Stimulated activated CD4-positive, alpha-beta T cell treated with anti-CD3 and anti-CD28 coated beads, Interleukin-12 subunit alpha, Interleukin-12 subunit beta, amount 100 ng/mL, for 48 hours (primary cell): ENCODE results near the gene SEC63.
"Not testable (repeated sequence)": the region's sequence is repeated elsewhere in the genome, so short reads cannot be mapped to it uniquely, and the experiment has no call there.

Experiments used
- DNase-seq, 3 donors: peaks; one replicate each; pipeline ENCODE4 v3.0.0-alpha.2; 2020; ENCODE audit warnings: low read depth in 2 of 3, low spot score in 1 of 3

SEC63 gene

DNA sequence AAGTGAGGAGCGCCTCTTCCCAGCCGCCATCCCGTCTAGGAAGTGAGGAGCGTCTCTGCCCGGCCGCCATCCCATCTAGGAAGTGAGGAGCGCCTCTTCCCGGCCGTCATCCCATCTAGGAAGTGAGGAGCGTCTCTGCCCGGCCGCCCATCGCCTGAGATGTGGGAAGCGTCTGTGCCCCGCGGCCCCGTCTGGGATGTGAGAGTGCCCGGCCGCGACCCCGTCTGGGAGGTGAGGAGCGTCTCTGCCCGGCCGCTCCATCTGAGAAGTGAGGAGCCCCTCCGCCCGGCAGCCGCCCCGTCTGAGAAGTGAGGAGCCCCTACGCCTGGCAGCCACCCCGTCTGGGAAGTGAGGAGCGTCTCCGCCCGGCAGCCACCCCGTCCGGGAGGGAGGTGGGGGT is 23.8 kb downstream of the SEC63 start:
- DNase-seq, result not testable (repeated sequence)

DNA sequence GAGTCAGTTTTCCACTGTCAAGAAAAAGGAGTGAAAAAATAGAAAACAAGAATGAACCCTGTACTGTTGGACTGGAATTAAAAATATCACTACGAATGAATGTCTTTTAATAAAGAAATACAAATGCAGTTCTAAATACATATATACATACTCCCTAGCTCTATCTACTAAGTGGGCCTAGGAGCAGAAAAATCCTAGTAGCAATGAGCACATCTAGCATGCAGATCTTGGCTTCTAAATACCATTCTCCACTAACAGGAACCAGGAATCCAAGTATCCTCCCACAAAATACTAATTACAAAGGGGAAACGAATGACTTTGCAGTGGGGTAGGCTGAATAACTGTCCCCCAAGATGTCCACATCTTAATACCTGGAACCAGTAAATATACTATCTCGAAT is 25.4 kb downstream of the SEC63 start:
- no peak for DNase-seq

GRCh38 chr6:107931894-107932293 is 26.1 kb downstream of the SEC63 start:
- DNase-seq, result no peak

- no peak for DNase-seq
Measured at GRCh38 chr6:107928984-107929383, 29.0 kb downstream of the SEC63 start.

DNA sequence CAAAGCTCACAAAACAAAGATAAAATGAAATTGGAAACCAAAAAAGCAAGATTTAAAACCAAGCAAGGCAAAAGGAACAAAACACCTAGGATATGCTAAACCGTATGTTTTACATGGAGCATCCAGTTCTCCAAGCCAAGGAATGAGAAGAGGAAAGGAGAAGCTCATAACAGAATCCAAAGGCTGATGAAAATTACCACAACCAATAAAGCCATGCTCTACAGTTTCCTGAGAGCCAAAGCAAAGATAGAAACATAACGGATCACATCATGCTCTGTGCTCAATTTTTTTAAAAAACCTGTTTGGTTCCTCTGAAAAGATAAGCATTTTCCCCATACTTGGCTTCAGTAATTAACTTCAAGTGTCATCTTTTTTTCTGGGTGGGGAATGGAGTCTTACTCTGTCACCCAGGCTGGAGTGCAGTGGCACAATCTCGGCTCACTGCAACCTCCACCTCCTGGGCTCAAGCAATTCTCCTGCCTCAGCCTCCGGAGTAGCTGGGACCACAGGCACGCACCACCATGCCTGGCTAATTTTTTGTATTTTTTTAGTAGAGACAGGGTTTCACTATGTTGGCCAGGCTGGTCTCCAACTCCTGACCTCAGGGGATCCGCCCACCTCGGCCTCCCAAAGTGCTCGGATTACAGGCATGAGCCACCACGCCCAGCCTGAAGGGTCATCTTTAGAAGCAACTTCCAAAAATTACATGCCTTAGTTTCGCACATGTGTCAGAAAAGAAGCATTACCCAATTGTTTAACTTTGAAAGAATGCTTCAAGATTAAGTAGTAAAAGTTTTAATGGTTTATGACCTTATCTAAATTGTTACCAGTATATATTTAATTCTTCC is 31.1 kb downstream of the SEC63 start:
- not testable (repeated sequence) for DNase-seq

DNA sequence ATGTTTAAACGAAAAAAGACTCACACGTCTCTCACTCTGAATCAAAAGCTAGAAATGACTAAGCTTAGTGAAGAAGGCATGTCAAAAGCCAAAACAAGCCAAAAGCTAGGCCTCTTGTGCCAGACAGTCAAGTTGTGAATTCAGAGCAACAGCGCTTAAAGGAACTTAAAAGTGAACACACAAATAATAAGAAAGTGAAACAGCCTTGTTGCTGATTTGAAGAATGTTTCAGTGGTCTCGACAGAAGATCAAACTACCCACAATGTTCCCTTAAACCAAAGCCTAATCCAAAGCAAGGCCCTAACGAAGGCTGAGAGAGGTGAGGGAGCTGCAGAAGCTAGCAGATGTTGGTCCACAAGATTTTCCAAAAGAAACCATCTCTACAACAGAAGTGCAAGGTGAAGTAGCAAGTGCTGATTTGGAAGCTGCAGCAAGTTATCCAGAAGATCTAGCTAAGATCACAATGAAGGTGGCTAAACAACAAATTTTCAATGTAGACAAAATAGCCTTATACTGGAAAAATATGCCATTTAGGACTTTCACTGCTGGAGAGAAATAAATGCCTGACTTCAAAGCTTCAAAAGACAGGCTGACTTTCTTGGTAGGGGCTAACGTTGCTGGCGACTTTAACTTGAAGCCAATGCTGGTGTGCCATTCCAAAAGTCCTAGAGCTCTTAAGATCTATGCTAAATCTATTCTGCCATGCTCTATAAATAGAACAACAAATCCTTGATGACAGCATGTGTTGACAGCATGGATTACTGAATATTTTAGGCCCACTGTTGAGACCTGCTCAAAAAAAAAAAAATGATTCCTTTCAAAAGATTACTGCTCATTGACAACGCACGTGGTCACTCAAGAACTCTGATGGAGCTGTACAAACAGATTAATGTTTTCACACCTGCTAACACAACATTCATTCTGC is 40.3 kb downstream of the SEC63 start:
- peak in 1 of 3 donors; percentile 1 for DNase-seq

GRCh38 chr6:107916961-107917360 is 41.0 kb downstream of the SEC63 start:
- not testable (repeated sequence) for DNase-seq

DNA sequence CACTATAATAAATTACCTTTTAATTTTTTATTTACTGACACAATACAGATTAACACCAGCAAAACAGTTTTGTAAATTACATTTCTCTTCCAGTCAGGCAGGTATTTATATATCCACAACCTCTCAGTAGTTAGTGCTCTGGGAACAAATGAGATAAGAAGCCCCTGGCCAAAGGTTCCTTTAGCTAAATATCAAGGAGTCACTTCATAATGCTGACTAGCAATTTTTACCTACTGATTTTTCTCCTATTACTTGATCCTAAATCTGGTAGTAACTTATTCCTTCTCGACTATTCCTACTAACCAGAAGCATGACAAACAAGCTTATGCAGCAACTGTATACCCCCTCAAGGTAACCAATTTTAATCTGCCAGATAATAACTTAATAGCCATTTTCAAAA is 46.3 kb downstream of the SEC63 start:
- DNase-seq, result no peak

DNA sequence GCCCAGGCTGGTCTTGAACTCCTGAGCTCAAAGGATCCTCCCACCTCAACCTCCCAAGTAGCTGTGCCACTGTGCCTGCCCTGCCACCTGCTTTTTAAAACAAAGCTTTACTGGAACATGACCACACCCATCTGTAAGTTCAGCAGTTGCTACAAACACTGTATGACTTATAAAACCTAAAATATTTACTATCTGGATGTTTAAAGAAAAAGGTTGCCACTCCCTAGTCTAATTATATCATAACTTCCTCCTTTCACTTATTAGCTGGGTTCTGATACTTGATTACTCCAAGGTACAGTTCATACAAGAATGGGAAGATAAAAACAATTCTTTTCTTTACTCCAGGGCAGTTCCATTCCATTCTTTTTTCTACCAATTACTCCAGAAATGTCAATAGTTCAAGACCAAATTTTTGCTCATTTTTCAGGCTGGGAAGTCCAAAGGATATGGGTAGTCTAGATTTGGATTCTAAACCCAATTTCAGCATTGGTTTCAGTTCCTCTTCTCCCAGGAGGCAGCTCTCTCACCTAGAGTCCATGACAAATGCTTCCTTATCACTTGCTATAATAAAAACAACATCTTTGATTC is 63.1 kb downstream of the SEC63 start:
- DNase-seq, result no peak

GRCh38 chr6:107890431-107890830 is 67.6 kb downstream of the SEC63 start:
- DNase-seq, result not testable (repeated sequence)

DNA sequence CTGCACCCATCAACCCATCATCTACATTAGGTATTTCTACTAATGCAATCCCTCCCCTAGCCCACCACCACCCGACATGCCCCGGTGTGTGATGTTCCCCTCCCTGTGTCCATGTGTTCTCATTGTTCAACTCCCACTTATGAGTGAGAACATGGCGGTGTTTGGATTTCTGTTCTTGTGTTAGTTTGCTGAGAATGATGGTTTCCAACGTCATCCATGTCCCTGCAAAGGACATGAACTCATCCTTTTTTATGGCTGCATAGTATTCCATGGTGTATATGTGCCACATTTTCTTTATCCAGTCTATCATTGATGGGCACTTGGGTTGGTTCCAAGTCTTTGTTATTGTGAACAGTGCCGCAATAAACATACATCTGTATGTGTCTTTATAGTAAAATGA is 72.1 kb downstream of the SEC63 start:
- DNase-seq, result not testable (repeated sequence)

DNA sequence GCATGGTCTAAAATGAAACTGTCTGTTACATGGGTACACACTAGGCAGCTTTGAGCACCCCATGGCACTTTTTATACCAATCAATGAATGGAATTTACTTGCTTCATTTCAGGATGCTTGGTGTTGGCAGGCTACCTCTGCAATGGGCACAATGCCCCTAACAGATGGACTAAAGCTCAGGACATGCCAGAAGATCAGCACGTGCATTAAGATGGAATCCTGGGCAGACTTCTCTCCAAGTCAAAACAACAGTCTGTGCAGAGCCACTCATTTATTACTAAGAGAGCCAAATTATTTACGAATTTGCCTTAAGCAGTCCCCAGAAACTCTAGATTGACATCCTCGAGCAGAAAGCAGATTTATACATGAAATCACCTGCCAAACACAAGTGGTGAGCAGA is 78.1 kb downstream of the SEC63 start:
- DNase-seq, result no peak

- DNase-seq, result no peak
Measured at GRCh38 chr6:107877968-107878367, 80.0 kb downstream of the SEC63 start.

GRCh38 chr6:107871976-107872375 is 86.0 kb downstream of the SEC63 start:
- DNase-seq, result no peak

DNA sequence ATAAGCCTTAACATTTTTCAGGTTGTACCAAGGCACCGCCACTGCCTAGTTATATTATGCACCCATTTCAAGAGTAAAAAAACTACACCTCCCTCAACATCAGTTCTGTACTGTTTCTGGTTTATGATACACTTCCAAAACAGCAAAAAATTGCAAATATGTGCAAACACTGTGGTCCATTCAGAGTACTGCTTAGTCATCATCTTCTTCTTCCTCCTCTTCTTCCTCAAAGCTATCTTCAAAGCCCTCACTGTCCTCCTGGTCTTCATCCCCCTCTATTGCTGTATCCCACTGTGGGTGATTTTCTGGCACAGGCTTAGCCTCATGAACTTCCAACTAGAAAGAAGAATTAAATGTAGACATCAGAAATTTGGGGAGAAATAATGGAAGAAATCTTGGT is 86.5 kb downstream of the SEC63 start:
- not testable (repeated sequence) for DNase-seq

DNA sequence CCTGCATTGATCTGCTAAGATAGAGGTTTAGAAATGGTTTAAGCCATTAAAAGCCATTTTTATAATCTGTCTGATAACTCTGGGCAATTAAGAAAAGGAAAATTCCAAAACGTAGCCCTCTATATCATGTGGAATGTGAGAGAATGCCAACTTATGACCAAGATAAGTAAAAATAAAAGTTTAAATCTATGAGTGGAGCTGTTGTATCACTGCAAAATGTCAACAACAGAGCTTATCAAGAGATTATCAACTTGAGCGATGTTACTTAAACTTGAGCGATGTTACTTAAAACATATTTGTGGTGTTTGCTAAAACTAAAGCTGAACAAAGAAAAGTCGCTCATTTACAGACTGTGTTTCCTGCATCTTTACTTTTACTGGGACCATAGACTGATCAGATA is 87.0 kb downstream of the SEC63 start:
- DNase-seq, result no peak

DNA sequence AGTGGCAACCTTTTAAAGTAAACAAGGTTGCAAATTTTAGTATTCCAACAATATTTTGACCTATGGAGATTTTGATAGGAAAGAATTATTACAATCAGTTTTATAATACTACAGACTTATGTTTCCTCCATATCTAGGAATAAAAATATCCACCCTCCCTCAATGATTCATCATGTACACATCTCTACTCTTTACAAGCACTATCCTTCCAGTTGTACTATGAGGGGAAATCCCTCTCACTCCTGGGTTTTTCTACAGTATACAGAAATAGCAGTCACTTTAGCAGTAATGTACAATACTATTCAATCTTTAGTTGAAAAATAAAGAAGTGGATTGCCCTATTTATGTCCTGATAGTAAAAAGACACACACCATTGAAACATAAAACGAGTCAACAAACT is 87.6 kb downstream of the SEC63 start:
- DNase-seq, result no peak

GRCh38 chr6:107869871-107870270 is 88.1 kb downstream of the SEC63 start:
- DNase-seq, result no peak

GRCh38 chr6:107868867-107869611 is 89.0 kb downstream of the SEC63 start:
- DNase-seq, result no peak

GRCh38 chr6:107867302-107867615 is 90.7 kb downstream of the SEC63 start:
- DNase-seq, result no peak
